Activated CD8-positive, alpha-beta memory T cell treated with anti-CD3 and anti-CD28 coated beads for 48 hours (primary cell): ENCODE results near the gene REV3L.
"Not testable (repeated sequence)": the region's sequence is repeated elsewhere in the genome, so short reads cannot be mapped to it uniquely, and the experiment has no call there.

ENCODE experiments used
- DNase-seq, 3 experiments: peaks; one replicate each; pipeline ENCODE4 v3.0.0-alpha.2; 2020; ENCODE audit warnings: low read depth in 2 of 3, low spot score in 2 of 3

REV3L gene

GRCh38 chr6:111379831-111380230 lies 103.2 kb downstream of the REV3L start:
- no peak for DNase-seq

GRCh38 chr6:111379302-111379701 lies 103.7 kb downstream of the REV3L start:
- no peak for DNase-seq

DNA sequence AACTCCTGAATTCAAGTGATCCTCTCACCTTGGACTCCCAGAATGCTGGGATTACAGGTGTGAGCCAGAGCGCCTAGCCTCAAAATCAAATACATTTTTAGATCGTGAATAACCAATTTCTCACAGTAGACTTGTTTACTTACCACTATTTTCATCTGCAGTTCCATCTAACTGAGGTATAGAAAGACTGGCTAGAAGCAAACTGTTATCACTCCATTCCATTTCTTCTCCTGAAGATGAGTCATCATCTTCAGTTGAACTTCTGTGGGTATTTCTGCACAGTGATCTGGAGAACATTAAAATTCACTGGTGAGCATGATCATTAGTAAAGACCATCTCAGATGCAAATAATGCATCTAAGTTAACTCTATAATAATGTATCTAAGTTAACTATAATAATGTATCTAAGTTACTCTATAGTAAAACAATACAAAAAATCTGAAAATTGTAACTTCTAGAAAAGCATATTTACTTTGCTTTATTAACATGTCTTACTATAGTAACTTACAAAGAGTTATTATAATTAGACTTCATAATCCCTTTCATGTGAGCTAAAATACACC lies 105.4 kb downstream of the REV3L start:
- no peak for DNase-seq

DNA sequence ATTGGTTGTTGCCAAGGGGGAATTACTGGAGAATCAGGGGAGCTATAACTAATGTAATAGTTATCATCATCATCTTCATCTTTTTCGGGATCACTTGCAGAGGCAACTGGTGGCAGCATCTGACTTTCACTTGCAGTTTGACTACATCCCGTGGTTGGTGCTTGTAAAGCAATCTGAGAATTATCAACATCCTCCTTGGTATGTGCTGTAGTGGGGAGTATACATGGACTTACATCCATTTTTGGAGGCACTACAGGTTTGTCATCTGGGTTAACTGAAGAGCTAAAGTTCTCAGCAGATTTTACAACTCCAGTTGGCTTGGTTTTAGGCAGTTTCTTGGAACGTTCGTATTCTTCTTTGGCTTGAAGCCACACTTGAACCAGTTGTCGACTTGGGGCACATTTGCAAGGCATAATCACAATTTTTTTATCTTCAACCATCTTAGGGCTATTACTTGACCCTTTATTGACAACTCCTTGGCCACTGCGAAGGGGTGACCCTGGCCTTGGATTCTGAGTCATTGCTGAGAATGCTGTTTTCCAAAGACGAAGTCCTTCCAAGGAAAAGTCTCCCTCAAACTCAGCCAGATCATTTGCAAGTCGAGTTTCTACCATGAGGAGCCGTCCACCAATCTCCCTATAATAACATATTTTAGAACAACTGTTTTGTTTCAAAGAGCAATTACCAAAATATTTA lies 115.5 kb downstream of the REV3L start:
- no peak for DNase-seq

GRCh38 chr6:111361648-111362047 lies 121.4 kb downstream of the REV3L start:
- DNase-seq = no peak

DNA sequence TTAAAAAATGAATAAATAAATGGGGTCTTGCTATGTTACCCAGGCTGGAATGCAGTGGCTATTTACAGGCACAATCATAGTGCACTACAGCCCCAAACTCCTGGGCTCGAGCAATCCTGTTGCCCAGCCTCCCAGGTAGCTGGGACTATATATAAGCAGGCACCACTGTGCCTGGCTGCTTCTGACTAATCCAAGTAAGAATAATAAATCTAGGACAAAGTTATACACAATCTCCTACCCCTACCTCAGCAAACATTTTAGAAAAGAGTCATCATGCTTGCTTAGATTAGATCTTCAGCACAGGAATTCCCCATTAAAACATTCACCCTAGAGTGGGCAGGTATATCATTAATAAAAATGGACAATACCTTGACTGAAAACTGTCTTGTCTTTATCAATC lies 124.6 kb downstream of the REV3L start:
- DNase-seq = no peak

GRCh38 chr6:111357705-111358104 lies 125.3 kb downstream of the REV3L start:
- no peak for DNase-seq

- DNase-seq = no peak
Observed at GRCh38 chr6:111356551-111356950, 126.5 kb downstream of the REV3L start.

DNA sequence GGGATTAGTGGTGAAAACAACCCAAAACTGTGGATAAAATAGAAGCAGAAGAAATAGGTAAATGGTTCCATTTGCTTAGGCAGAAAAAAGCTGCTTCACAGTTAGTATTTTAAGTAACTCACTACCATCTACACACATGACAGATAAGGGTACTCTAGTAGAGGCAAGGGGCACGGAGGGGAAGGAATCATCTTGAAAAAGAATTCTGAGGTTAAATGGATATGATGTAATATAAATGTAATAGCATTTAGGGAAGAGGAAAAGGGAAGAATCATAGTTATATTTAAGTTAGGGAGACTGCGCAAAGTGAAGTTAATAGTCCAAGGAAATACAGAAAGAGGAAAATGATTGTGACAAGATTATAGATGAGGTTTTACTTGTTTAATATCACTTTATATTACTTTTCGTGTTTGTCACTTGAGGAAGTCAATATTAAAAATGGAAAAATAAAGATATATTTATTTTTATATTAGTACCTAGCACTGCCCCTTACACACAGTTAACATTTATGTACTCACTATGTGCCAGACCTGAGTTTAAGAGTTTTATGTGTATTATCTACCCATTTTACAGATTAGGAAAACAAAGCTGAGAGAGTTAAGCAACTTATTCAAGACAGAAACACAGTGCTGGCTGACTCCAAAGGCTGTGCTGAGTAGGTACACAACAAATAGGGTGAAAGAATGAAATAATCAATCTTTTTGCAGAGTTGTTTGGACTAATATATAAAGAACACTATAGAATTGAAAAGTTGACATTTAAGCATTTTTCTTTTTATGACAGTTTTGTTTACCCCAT lies 128.1 kb downstream of the REV3L start:
- no peak for DNase-seq

GRCh38 chr6:111353912-111354462 lies 129.0 kb downstream of the REV3L start:
- DNase-seq = no peak

GRCh38 chr6:111347589-111347988 lies 135.4 kb downstream of the REV3L start:
- no peak for DNase-seq

DNA sequence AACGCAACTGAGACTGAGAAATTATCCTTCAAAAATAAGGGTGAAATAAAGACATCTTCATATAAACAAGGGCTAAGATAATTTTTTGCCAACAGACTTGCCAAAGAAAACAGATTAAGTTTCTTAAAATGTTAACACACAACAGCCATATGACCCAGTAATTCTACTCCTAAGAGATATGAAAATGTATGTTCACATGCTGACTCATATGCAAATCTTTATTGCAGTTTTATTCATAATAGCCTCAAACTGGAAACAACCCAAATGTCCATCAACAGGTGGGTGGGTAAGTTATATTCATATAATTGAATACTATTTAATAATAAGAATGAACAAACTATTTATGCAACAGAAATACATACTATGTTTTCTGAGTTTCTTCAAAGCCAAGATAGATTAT lies 140.1 kb downstream of the REV3L start:
- no peak for DNase-seq

DNA sequence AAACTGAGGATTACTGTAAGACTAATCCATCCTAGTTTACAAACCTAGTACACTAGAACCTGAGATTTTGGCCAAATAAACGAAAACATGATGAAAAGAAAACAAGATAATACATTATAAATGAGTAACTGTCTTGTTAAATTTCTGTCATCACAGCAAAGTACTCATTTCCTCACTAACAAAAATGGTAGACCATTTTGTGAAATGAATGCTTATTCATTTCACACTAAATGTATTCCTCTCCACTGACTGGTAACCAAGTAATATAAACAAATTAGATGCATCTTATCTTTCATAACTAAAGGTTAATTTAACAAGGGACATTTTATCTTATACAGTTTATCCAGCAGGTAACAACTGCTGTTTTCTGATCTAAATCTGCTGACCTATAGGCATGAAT lies 143.7 kb downstream of the REV3L start:
- DNase-seq = no peak

- DNase-seq = no peak
Observed at GRCh38 chr6:111338843-111339242, 144.2 kb downstream of the REV3L start.

- no peak for DNase-seq
Observed at GRCh38 chr6:111337829-111338236, 145.2 kb downstream of the REV3L start.

DNA sequence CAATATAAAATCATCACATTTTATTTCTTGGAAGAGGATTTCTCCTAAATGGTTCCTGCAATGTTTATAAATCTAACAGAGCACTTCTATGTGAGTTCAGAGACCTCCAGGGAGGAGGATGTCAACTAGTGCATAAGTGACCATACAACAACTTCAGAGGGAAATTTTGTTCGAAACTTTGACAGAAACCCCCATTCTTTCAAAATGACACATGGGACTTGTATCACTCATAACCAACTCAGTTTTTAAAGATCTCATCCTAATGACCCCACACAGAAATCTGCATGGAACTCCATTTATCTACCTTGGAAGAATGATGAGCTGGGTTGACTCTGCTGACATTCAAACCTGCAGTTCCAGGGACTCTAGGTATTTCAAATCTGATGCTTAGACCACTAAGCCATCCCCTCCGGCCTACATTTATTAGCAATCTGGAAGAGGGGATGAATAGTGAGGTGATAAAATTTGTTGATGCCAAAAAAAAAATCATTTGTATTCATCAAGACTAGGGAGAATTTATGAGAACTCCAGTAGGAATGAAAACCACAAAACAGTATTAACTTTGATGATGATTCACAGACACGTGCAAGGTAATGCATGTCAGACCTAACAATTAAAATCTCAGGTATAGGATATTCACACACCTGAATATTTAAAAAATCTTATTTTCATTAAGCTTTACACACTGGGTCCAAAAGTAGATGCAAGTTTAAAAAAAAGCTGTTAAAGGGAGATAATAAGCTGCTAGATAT lies 153.0 kb downstream of the REV3L start:
- DNase-seq = no peak

GRCh38 chr6:111326563-111326962 lies 156.5 kb downstream of the REV3L start:
- DNase-seq = no peak

DNA sequence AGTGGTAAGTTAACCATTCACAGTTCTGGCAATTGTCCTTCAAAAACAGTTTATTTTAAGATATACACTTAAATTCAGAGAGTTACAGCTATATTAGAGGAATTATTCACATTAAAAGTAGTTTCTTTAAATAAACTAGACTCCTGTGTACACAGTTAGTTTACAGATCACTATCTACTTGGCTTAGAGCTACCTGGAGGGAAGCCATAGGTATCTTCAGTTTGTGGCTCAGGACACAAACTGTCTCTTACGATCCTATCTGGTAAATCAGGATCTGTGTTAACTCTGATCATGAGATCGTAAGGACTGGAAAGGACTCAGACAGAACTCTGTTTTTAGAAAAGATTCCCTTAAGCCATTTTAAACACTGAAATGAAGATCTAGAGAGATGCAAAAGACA lies 160.9 kb downstream of the REV3L start:
- DNase-seq = no peak

DNA sequence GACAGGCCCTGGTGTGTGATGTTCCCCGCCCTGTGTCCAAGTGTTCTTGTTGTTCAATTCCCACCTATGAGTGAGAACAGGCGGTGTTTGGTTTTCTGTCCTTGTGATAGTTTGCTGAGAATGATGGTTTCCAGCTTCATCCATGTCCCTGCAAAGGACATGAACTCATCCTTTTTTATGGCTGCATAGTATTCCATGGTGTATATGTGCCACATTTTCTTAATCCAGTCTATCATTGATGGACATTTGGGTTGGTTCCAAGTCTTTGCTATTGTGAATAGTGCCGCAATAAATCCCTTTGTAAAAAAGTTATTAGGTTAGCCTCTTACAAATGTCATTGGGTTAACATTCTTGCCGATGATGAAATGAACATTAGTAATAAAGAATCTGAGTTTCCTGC lies 175.1 kb downstream of the REV3L start:
- not testable (repeated sequence) for DNase-seq

- no peak for DNase-seq
Observed at GRCh38 chr6:111307275-111307858, 175.7 kb downstream of the REV3L start.
